ENCODE results near the gene PTGER1. TPM values are rescaled to one million over a fixed set of nuclear protein-coding genes. Genes with fewer than 3 reads are reported as not detected.

The PTGER1 gene
- total and polyA plus RNA-seq, 2 of the 4 experiments (the other 2 are of a cell fraction) = 0.54 to 0.60 TPM

DNA sequence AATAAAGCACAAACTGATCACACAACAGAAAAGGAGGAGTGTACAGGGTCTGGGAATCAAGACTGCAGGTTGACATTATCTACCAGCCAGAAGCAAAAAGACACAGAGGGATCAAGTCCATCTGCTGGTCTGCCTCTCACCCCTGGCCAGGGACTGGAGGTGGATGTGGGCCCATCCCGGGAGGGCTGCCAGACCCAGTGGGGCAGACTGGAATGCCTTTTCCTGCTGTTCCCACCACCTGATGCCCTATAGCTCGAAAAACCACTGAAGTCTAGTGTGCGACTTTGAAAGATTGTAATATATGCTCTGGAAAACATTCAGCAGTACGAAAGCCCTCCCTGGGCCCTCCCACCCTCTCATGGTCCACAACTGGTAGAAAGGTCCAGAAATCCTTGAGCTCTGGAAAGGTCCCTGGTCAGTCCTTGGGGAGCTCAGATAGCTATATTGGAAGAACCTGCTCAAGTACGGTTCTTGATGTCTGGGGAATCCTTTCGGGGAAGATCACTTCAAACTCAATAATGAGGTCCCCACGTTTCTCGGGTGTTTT lies 40.4 kb upstream of the PTGER1 start:
- peak; percentile 52 for DNase-seq
- Histone ChIP-seq H3K4me3 (ENCODE audit: insufficient read depth, low read depth, low read length) (no peak overlapping the region), H2BK15ac (ENCODE audit: low read depth, low read length) (no peak overlapping the region), H2AK5ac (ENCODE audit: low read depth, low read length) (no peak overlapping the region), H2BK20ac (ENCODE audit: low read depth, low read length) (no peak overlapping the region), H3K56ac (ENCODE audit: extremely low read depth, insufficient read depth, low read length) (no peak overlapping the region), H2BK5ac (ENCODE audit: low read depth, low read length, poor library complexity, severe bottlenecking) (no peak overlapping the region), H3K27me3 (ENCODE audit: control insufficient read depth, insufficient read depth, low read length) (no peaks in the 10 kb centered on the region), H3K27ac (ENCODE audit: insufficient read depth, low read length) (no peak overlapping the region), H3K23ac (ENCODE audit: low read depth, low read length) (0 out of 2 replicates have a peak overlapping the region, but pooled peaks have one; percentile 87), H4K5ac (ENCODE audit: low read depth, low read length) (no peak overlapping the region), H2AFZ (replicated peaks; ENCODE audit: low read length, poor library complexity) (no peak overlapping the region), H3K9me1 (ENCODE audit: insufficient read depth, low read length) (peaks cover 25% of the 10 kb centered on the region), H3K4me2 (ENCODE audit: low read depth, low read length) (peak overlapping the region; percentile 98), H3K9ac (ENCODE audit: low read depth, low read length) (no peak overlapping the region), H3K79me1 (ENCODE audit: low read depth in 1 of 2, low read length in 2 of 2) (peaks cover 23 to 60% of the 10 kb centered on the region in 2 experiments), H3K14ac (replicated peaks; ENCODE audit: low read depth, low read length) (no peak overlapping the region), H4K20me1 (ENCODE audit: insufficient read depth, low read length) (peaks cover 45% of the 10 kb centered on the region), H4K91ac (ENCODE audit: insufficient read depth, low read depth, low read length) (no peak overlapping the region), H4K8ac (ENCODE audit: low read depth in 2 of 2, low read length in 2 of 2) (no peak overlapping the region), H3K18ac (ENCODE audit: low read depth, low read length) (no peak overlapping the region), H3K9me3 (ENCODE audit: control insufficient read depth, insufficient read depth, low read length) (no peaks in the 10 kb centered on the region), H2BK120ac (ENCODE audit: low read depth, low read length) (no peak overlapping the region), H3K4me1 (ENCODE audit: control insufficient read depth, insufficient read depth, low read length) (peaks cover 20% of the 10 kb centered on the region), H3K4ac (ENCODE audit: low read depth, low read length) (no peak overlapping the region), H3K36me3 (ENCODE audit: control insufficient read depth, insufficient read depth, low read length) (peaks cover 27% of the 10 kb centered on the region), H2AK9ac (replicated peaks; ENCODE audit: low read depth, low read length, poor library complexity) (peak overlapping the region; percentile 38)
- in situ Hi-C loops (cut with MboI; ENCODE audit: low sequenced_read_pairs) (no loop called here), intact Hi-C loops (cut with micrococcal nuclease) (no loop called here), dilution Hi-C loops (cut with HindIII; ENCODE audit: low sequenced_read_pairs, unreplicated experiment) (no loop called here)
- TF ChIP-seq MXI1 (IDR thresholded peaks at IDR 0.05; ENCODE audit: borderline replicate concordance, low read depth, low read length) (no peak), POLR2A (IDR thresholded peaks at IDR 0.05; ENCODE audit: low read depth, low read length) (0 out of 2 replicates have a peak, but pooled peaks have one; percentile 36), MAZ (IDR thresholded peaks at IDR 0.05; ENCODE audit: borderline replicate concordance, low read depth, low read length) (no peak)
- WGBS, 2 experiments (ENCODE audit: extremely low coverage in 2 of 2, insufficient read length in 1 of 2) = 60% methylated on average over 1 of the region's 8 CpGs; no CpG with 5 or more reads in 1 of the 2 experiments
- BruUV-seq (replicated peaks) = no TSS peak
- ATAC-seq (ENCODE audit: low read depth) = no peak
- CTCF ChIA-PET = no interaction called here
- POLR2A ChIA-PET (ENCODE audit: unreplicated experiment) = interaction anchor here (0.7 kb wide), 1 partner anchor 12 kb away, joined by 3 read pairs; no protein-coding TSS in a partner anchor
